Trophoblast cell (in vitro differentiated cells and primary cell): ENCODE data around the gene KCNQ1OT1.

Experiments
- DNase-seq, 2 donors: peaks; one replicate each; pipeline ENCODE4 v3.0.0-alpha.2; 2016
- H2AFZ ChIP-seq: 2 replicates; pipeline ENCODE4 v1.6.1; 2013; ENCODE audit warnings: low read length, moderate library complexity, mild to moderate bottlenecking; ENCODE audit not compliant: insufficient read depth, poor library complexity
- H2AK5ac ChIP-seq: 2 replicates; pipeline ENCODE4 v1.6.1; 2013; ENCODE audit warnings: mild to moderate bottlenecking, low read length
- H2BK120ac ChIP-seq: 2 replicates; pipeline ENCODE4 v1.6.1; 2013; ENCODE audit warnings: low read length, mild to moderate bottlenecking, moderate library complexity; ENCODE audit not compliant: insufficient read depth, poor library complexity
- H2BK12ac ChIP-seq: 2 replicates; pipeline ENCODE4 v1.6.1; 2013; ENCODE audit warnings: mild to moderate bottlenecking, low read length, moderate library complexity
- H2BK5ac ChIP-seq: 2 replicates; pipeline ENCODE4 v1.6.1; 2013; ENCODE audit warnings: low read length, low read depth, moderate library complexity, mild to moderate bottlenecking; ENCODE audit not compliant: poor library complexity
- H3K14ac ChIP-seq: 2 replicates; pipeline ENCODE4 v1.6.1; 2013; ENCODE audit warnings: mild to moderate bottlenecking, low read length
- H3K18ac ChIP-seq: 2 replicates; pipeline ENCODE4 v1.6.1; 2013; ENCODE audit warnings: mild to moderate bottlenecking, low read length
- H3K23ac ChIP-seq: 2 replicates; pipeline ENCODE4 v1.6.1; 2013; ENCODE audit warnings: low read length
- H3K27ac ChIP-seq: 2 replicates; pipeline ENCODE4 v1.5.1; 2013; ENCODE audit warnings: low read depth, mild to moderate bottlenecking, inconsistent platforms, low read length, moderate library complexity
- H3K27me3 ChIP-seq: 2 replicates; pipeline ENCODE4 v1.6.1; 2013; ENCODE audit warnings: inconsistent platforms, mild to moderate bottlenecking, low read length, moderate library complexity; ENCODE audit not compliant: insufficient read depth
- H3K36me3 ChIP-seq, 2 experiments: 1 replicate in 1 of 2; 2 replicates in 1 of 2; pipeline ENCODE4 v1.6.1; 2013; ENCODE audit warnings: low read length in 2 of 2, mild to moderate bottlenecking in 2 of 2, moderate library complexity in 1 of 2; ENCODE audit not compliant: insufficient read depth in 2 of 2, control insufficient read depth in 1 of 2
- H3K4ac ChIP-seq: 2 replicates; pipeline ENCODE4 v1.6.1; 2013; ENCODE audit warnings: low read depth, mild to moderate bottlenecking, low read length, moderate library complexity
- H3K4me1 ChIP-seq, 2 experiments: 1 replicate in 1 of 2; 2 replicates in 1 of 2; pipeline ENCODE4 v1.6.1; 2013; ENCODE audit warnings: low read length in 2 of 2, mild to moderate bottlenecking in 2 of 2, moderate library complexity in 1 of 2; ENCODE audit not compliant: insufficient read depth in 2 of 2, control insufficient read depth in 1 of 2
- H3K4me2 ChIP-seq: 2 replicates; pipeline ENCODE4 v1.6.1; 2013; ENCODE audit warnings: inconsistent platforms, mild to moderate bottlenecking, low read length, moderate library complexity
- H3K4me3 ChIP-seq: 2 replicates; pipeline ENCODE4 v1.5.1; 2013; ENCODE audit warnings: mild to moderate bottlenecking, low read depth, low read length, inconsistent platforms
- H3K79me1 ChIP-seq: one replicate; pipeline ENCODE4 v1.6.1; 2013; ENCODE audit warnings: low read length
- H3K79me2 ChIP-seq: 2 replicates; pipeline ENCODE4 v1.6.1; 2013; ENCODE audit warnings: low read length, mild to moderate bottlenecking; ENCODE audit not compliant: control insufficient read depth, insufficient read depth, poor library complexity
- H3K9ac ChIP-seq: 2 replicates; pipeline ENCODE4 v1.6.1; 2013; ENCODE audit warnings: mild to moderate bottlenecking, low read length
- H3K9me3 ChIP-seq: 2 replicates; pipeline ENCODE4 v1.6.1; 2013; ENCODE audit warnings: low read depth, mild to moderate bottlenecking, control low read depth, inconsistent platforms, low read length; ENCODE audit not compliant: insufficient read depth
- H4K12ac ChIP-seq: 2 replicates; pipeline ENCODE4 v1.6.1; 2013; ENCODE audit warnings: low read depth, mild to moderate bottlenecking, low read length, moderate library complexity
- H4K8ac ChIP-seq: 2 replicates; pipeline ENCODE4 v1.6.1; 2013; ENCODE audit warnings: low read depth, mild to moderate bottlenecking, low read length, moderate library complexity
- H4K91ac ChIP-seq: one replicate; pipeline ENCODE4 v1.6.1; 2013; ENCODE audit warnings: low read depth, mild to moderate bottlenecking, low read length, moderate library complexity
- WGBS: extraction: QIAGEN DNeasy Blood & Tissue Kit; methylation state at CpG from one replicate; pipeline ENCODE4 v1.1.7; 2013; ENCODE audit warnings: missing lambda C conversion rate; ENCODE audit not compliant: insufficient read length, insufficient coverage; ENCODE audit errors: extremely low coverage; 5-methylcytosine and 5-hydroxymethylcytosine counted together

The KCNQ1OT1 gene

GRCh38 chr11:2575591-2576051, 124.2 kb downstream of the KCNQ1OT1 start:
- Histone ChIP-seq H2BK5ac (no peak overlapping the region), H3K79me2 (no peaks in the 10 kb centered on the region), H3K9me3 (peaks cover 12% of the 10 kb centered on the region), H4K12ac (no peak overlapping the region), H3K4me3 (no peak overlapping the region), H4K91ac (no peak overlapping the region), H2AFZ (no peak overlapping the region), H3K4ac (no peak overlapping the region), H3K4me1 (peaks cover 2 to 3% of the 10 kb centered on the region in 2 experiments), H3K4me2 (no peak overlapping the region), H3K9ac (no peak overlapping the region), H4K8ac (no peak overlapping the region), H3K14ac (no peak overlapping the region), H2BK12ac (no peak overlapping the region), H3K36me3 (no peaks in the 10 kb centered on the region), H3K27ac (no peak overlapping the region), H3K23ac (no peak overlapping the region), H2AK5ac (no peak overlapping the region), H3K18ac (no peak overlapping the region), H2BK120ac (no peak overlapping the region), H3K79me1 (no peaks in the 10 kb centered on the region), H3K27me3 (no peaks in the 10 kb centered on the region)
- WGBS: no CpG with 5 or more reads among the region's 17 CpGs
- no peak for DNase-seq

- Histone ChIP-seq H3K79me1 (no peaks in the 10 kb centered on the region), H2BK12ac (no peak overlapping the region), H2BK5ac (no peak overlapping the region), H3K4me3 (no peak overlapping the region), H3K18ac (no peak overlapping the region), H3K27me3 (no peaks in the 10 kb centered on the region), H3K9ac (no peak overlapping the region), H3K14ac (no peak overlapping the region), H4K8ac (no peak overlapping the region), H4K91ac (no peak overlapping the region), H3K9me3 (peaks cover 16% of the 10 kb centered on the region), H2AFZ (no peak overlapping the region), H3K79me2 (no peaks in the 10 kb centered on the region), H3K36me3 (no peaks in the 10 kb centered on the region), H3K27ac (no peak overlapping the region), H3K4me2 (no peak overlapping the region), H3K4me1 (peaks cover 2 to 3% of the 10 kb centered on the region in 2 experiments), H3K23ac (no peak overlapping the region), H3K4ac (no peak overlapping the region), H2BK120ac (no peak overlapping the region), H2AK5ac (no peak overlapping the region), H4K12ac (no peak overlapping the region)
- DNase-seq: no peak
- no CpG with 5 or more reads among the region's 45 CpGs for WGBS
Measured at GRCh38 chr11:2574553-2575535, 125.0 kb downstream of the KCNQ1OT1 start.

- H3K18ac ChIP-seq: no peak overlapping the region
- H2AK5ac ChIP-seq: no peak overlapping the region
- WGBS: no CpG with 5 or more reads among the region's 22 CpGs
- H2BK5ac ChIP-seq: no peak overlapping the region
- DNase-seq: no peak
- no peak overlapping the region for H3K4me2 ChIP-seq
- H2BK12ac ChIP-seq: no peak overlapping the region
- no peak overlapping the region for H4K91ac ChIP-seq
- no peak overlapping the region for H3K9ac ChIP-seq
- no peak overlapping the region for H3K14ac ChIP-seq
- H4K12ac ChIP-seq: no peak overlapping the region
- H2AFZ ChIP-seq: no peak overlapping the region
- H2BK120ac ChIP-seq: no peak overlapping the region
- H3K27me3 ChIP-seq: no peaks in the 10 kb centered on the region
- no peak overlapping the region for H4K8ac ChIP-seq
- no peak overlapping the region for H3K27ac ChIP-seq
- H3K79me2 ChIP-seq: no peaks in the 10 kb centered on the region
- H3K79me1 ChIP-seq: no peaks in the 10 kb centered on the region
- H3K36me3 ChIP-seq: no peaks in the 10 kb centered on the region
- no peak overlapping the region for H3K23ac ChIP-seq
- peaks cover under 1% of the 10 kb centered on the region in 2 experiments for H3K4me1 ChIP-seq
- H3K4me3 ChIP-seq: no peak overlapping the region
- H3K9me3 ChIP-seq: peaks cover 16% of the 10 kb centered on the region
- H3K4ac ChIP-seq: no peak overlapping the region
Measured at GRCh38 chr11:2574043-2574552, 125.7 kb downstream of the KCNQ1OT1 start.

- Histone ChIP-seq H2AFZ (no peak overlapping the region), H3K14ac (no peak overlapping the region), H3K18ac (no peak overlapping the region), H3K4me3 (no peak overlapping the region), H3K79me2 (no peaks in the 10 kb centered on the region), H3K4me1 (no peaks in the 10 kb centered on the region), H3K27ac (no peak overlapping the region), H3K36me3 (no peaks in the 10 kb centered on the region), H4K91ac (no peak overlapping the region), H3K79me1 (no peaks in the 10 kb centered on the region), H2BK12ac (no peak overlapping the region), H3K9me3 (peaks cover 16% of the 10 kb centered on the region), H3K4ac (no peak overlapping the region), H4K12ac (no peak overlapping the region), H3K27me3 (no peaks in the 10 kb centered on the region), H2BK5ac (no peak overlapping the region), H2BK120ac (no peak overlapping the region), H2AK5ac (no peak overlapping the region), H3K9ac (no peak overlapping the region), H3K23ac (no peak overlapping the region), H4K8ac (no peak overlapping the region), H3K4me2 (no peak overlapping the region)
- WGBS: no CpG with 5 or more reads among the region's 28 CpGs
- DNase-seq: no peak
Measured at GRCh38 chr11:2573240-2574042, 126.4 kb downstream of the KCNQ1OT1 start.
